ENCODE measurements around the gene AQP7.

GRCh38 chr9:33439731-33440130 is 37.4 kb upstream of the AQP7 start:
- TF ChIP-seq CTCF (IDR thresholded peaks at IDR 0.05) (no peak), POLR2A (IDR thresholded peaks at IDR 0.05) (no peak)

Data from adrenal gland (tissue), 5 donors.